MG63 (cell line): Measurements from ENCODE around the gene GINS2. TPM values are rescaled to one million over a fixed set of nuclear protein-coding genes. Genes with fewer than 3 reads are reported as not detected.

Experiments
- DNase-seq: peaks from one replicate; pipeline ENCODE4 v3.0.0-alpha.2; 2020
- H3K27me3 ChIP-seq: fragments of 250-450 bp; sonication (Bioruptor Pico); 2 replicates; pipeline ENCODE4 v1.5.1; 2020; ENCODE audit warnings: mild to moderate bottlenecking, moderate library complexity
- H3K36me3 ChIP-seq: fragments of 250-450 bp; sonication (Bioruptor Pico); 2 replicates; pipeline ENCODE4 v1.5.1; 2020; ENCODE audit warnings: mild to moderate bottlenecking, moderate library complexity
- H3K4me3 ChIP-seq: fragments of 250-450 bp; sonication (Bioruptor Pico); 2 replicates; pipeline ENCODE4 v1.5.1; 2020; ENCODE audit warnings: mild to moderate bottlenecking, moderate library complexity
- H3K9me3 ChIP-seq: fragments of 250-450 bp; sonication (Bioruptor Pico); 2 replicates; pipeline ENCODE4 v1.5.1; 2020; ENCODE audit warnings: mild to moderate bottlenecking, moderate library complexity
- total RNA-seq: library from RNA; depleted of rRNA; stranded (reverse); fragments of >200 nt; shearing (Covaris generic); gene quantifications from 2 replicates; pipeline ENCODE4 v1.2.3, GENCODE V29; 2014; ENCODE audit warnings: low replicate concordance

The GINS2 gene
- total RNA-seq, 1 experiment from 2014 or later: 12.8 TPM

- DNase-seq: no peak
- H3K27me3 ChIP-seq: no peaks in the 10 kb centered on the region
- peaks cover 27% of the 10 kb centered on the region for H3K36me3 ChIP-seq
- H3K4me3 ChIP-seq: no peak overlapping the region
- H3K9me3 ChIP-seq: no peaks in the 10 kb centered on the region
Observed at GRCh38 chr16:85664580-85665372, 24.0 kb downstream of the GINS2 start.

DNA sequence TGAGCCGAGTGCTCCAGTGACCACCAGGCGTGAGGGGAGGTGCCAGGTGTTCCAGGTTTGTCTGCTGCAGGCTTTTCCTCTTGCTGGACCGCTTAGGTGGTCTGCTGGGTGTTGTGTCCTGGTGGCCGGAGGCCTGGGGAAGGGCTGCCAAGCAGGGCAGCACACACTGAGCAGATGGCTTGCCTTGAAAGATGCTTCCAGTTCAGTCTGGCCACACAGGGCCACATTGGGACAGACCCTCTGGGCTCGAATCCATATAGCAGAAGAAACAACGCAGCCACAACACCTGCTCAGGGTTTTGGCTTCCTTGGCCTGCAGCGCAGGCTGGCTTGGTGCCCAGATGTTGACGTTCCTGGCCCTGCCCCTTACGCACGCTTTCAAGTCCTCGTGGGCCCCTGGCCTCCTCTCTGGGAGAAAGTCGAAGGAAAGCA lies 24.8 kb downstream of the GINS2 start:
- DNase-seq: no peak
- H3K27me3 ChIP-seq: no peaks in the 10 kb centered on the region
- H3K4me3 ChIP-seq: no peak overlapping the region
- H3K36me3 ChIP-seq: peaks cover 29% of the 10 kb centered on the region
- no peaks in the 10 kb centered on the region for H3K9me3 ChIP-seq

- H3K36me3 ChIP-seq: peaks cover 27% of the 10 kb centered on the region
- no peak overlapping the region for H3K4me3 ChIP-seq
- H3K9me3 ChIP-seq: no peaks in the 10 kb centered on the region
- no peaks in the 10 kb centered on the region for H3K27me3 ChIP-seq
- DNase-seq: no peak
Observed at GRCh38 chr16:85662976-85663830, 25.6 kb downstream of the GINS2 start.

- Histone ChIP-seq H3K36me3 (peaks cover 27% of the 10 kb centered on the region), H3K9me3 (no peaks in the 10 kb centered on the region), H3K4me3 (no peak overlapping the region), H3K27me3 (no peaks in the 10 kb centered on the region)
- DNase-seq: no peak
Observed at GRCh38 chr16:85662482-85662812, 26.3 kb downstream of the GINS2 start.

GRCh38 chr16:85661740-85662481 lies 26.8 kb downstream of the GINS2 start:
- H3K36me3 ChIP-seq: peaks cover 23% of the 10 kb centered on the region
- no peaks in the 10 kb centered on the region for H3K27me3 ChIP-seq
- no peak overlapping the region for H3K4me3 ChIP-seq

DNA sequence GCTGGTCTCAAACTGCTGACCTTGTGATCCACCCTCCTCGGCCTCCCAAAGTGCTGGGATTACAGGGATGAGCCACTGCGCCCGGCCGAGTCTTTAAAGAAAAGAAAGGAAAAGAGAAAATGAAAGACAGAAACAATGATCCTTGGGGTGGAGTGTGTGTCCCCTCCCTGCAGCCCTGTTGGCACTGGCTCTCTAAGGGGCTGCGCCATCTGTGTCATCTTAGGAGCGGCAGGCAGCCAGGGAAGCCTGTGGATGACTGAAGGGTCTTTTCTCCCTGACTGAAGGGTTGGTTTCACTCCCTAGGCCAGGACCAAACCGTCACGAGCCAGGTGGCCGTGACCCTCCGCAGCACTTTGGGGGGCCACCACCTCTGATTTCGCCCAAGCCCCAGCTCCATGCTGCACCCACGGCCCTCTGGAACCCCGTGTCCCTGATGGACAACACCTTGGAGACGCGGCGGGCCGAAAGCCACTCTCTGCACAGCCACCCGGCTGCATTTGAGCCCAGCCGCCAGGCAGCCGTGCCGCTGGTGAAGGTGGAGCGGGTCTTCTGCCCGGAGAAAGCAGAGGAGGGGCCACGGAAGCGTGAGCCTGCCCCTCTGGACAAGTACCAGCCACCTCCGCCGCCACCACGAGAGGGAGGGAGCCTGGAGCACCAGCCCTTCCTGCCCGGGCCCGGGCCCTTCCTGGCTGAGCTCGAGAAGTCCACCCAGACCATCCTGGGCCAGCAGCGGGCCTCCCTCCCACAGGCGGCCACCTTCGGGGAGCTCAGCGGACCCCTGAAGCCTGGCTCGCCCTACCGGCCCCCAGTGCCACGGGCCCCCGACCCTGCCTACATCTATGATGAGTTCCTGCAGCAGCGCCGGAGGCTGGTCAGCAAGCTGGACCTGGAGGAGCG lies 27.7 kb downstream of the GINS2 start:
- Histone ChIP-seq H3K9me3 (no peaks in the 10 kb centered on the region), H3K36me3 (peaks cover 25% of the 10 kb centered on the region), H3K4me3 (no peak overlapping the region), H3K27me3 (no peaks in the 10 kb centered on the region)
- no peak for DNase-seq

More at GRCh38 chr16:85661740-85662481, 26.8 kb downstream of the GINS2 start:
- H3K9me3 ChIP-seq: no peaks in the 10 kb centered on the region
- no peak for DNase-seq

DNA sequence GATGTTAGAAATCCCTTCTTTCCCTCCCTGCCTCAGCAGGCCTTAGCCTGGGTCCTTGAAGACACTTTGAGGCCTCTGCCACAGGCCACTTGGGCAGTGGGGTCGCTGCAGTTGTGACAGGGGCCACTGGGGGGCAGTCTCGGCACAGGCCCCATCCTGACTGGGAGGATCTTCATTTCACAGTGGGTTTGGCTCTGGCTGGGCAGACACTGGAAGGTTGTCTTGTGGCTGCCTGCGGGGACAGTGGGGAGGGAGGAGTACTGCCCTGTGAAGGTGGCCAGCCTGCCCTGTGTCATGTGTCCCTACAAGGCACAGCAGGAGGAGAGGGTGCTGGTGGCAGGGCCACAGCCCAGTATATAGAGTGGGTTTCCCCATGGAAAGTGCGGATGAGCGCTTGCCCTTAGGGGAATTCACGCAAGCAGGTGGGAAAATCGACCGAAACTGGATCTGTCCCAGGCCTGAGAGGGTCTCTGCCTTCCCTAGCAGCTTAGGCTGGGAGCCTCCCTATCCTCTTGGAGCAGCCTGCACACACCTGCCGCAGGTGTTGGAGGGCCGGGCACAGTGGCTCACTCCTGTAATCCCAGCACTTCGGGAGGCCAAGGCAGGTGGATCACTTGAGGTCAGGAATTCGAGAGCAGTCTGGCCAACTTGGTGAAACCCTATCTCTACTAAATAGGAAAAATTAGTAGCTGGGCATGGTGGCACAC lies 28.8 kb downstream of the GINS2 start:
- peaks cover 29% of the 10 kb centered on the region for H3K36me3 ChIP-seq
- DNase-seq: peak; percentile 30
- no peaks in the 10 kb centered on the region for H3K9me3 ChIP-seq
- no peaks in the 10 kb centered on the region for H3K27me3 ChIP-seq
- no peak overlapping the region for H3K4me3 ChIP-seq

DNA sequence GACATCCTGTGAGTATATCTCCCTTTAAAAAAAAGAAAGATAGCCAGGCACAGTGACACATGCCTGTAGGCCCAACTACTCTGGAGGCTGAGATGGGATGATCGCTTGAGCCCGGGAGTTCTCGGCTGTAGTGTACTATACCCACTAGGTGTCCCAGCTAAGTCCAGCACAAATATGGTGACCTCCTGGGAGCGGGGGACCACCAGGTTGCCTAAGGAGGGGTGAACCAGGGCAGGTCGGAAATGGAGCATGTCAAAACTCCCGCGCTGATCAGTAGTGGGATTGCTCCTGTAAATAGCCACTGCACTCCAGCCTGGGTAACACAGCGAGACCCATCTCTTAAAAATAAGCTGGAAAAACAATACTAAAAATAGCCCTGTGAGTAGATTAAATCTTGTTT lies 29.4 kb downstream of the GINS2 start:
- no peaks in the 10 kb centered on the region for H3K9me3 ChIP-seq
- no peak overlapping the region for H3K4me3 ChIP-seq
- H3K27me3 ChIP-seq: no peaks in the 10 kb centered on the region
- no peak for DNase-seq
- peaks cover 32% of the 10 kb centered on the region for H3K36me3 ChIP-seq

GRCh38 chr16:85658504-85659326 lies 30.0 kb downstream of the GINS2 start:
- H3K4me3 ChIP-seq: no peak overlapping the region
- no peaks in the 10 kb centered on the region for H3K9me3 ChIP-seq
- no peak for DNase-seq
- no peaks in the 10 kb centered on the region for H3K27me3 ChIP-seq
- peaks cover 30% of the 10 kb centered on the region for H3K36me3 ChIP-seq

DNA sequence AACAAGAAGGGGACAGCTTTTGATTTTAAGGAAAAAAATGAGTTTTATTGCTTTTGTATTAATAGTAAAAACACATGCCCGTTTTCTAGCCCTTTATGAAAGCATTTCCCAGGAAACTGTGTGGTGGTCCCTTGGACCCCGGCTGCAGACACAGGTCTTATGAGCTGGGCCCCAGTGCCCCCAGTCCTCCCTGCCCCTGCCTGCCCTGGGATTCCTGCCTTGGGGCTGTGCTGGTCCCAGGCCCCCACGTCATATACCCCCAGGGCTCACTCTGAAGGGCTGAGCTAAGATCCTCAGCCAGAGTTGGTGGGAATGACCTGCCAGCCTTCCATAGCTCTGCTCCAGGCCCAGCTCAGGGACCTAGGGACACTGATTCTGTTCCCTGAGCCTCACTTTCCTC lies 30.8 kb downstream of the GINS2 start:
- H3K9me3 ChIP-seq: no peaks in the 10 kb centered on the region
- DNase-seq: no peak
- no peak overlapping the region for H3K4me3 ChIP-seq
- no peaks in the 10 kb centered on the region for H3K27me3 ChIP-seq
- peaks cover 30% of the 10 kb centered on the region for H3K36me3 ChIP-seq

DNA sequence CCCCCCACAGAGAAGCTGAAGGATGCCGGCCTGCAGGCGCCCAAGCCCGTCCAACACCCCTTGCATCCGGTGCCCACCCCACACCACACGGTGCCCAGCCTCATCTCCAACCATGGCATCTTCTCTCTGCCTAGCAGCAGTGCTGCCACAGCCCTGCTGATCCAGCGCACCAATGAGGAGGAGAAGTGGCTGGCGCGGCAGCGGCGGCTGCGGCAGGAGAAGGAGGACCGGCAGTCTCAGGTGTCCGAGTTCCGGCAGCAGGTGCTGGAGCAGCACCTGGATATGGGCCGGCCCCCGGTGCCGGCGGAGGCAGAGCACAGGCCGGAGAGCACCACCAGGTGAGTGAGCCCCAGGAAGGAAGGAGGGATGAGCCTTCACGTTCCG lies 31.5 kb downstream of the GINS2 start:
- DNase-seq: no peak
- Histone ChIP-seq H3K4me3 (no peak overlapping the region), H3K27me3 (no peaks in the 10 kb centered on the region), H3K36me3 (peaks cover 24% of the 10 kb centered on the region), H3K9me3 (no peaks in the 10 kb centered on the region)

DNA sequence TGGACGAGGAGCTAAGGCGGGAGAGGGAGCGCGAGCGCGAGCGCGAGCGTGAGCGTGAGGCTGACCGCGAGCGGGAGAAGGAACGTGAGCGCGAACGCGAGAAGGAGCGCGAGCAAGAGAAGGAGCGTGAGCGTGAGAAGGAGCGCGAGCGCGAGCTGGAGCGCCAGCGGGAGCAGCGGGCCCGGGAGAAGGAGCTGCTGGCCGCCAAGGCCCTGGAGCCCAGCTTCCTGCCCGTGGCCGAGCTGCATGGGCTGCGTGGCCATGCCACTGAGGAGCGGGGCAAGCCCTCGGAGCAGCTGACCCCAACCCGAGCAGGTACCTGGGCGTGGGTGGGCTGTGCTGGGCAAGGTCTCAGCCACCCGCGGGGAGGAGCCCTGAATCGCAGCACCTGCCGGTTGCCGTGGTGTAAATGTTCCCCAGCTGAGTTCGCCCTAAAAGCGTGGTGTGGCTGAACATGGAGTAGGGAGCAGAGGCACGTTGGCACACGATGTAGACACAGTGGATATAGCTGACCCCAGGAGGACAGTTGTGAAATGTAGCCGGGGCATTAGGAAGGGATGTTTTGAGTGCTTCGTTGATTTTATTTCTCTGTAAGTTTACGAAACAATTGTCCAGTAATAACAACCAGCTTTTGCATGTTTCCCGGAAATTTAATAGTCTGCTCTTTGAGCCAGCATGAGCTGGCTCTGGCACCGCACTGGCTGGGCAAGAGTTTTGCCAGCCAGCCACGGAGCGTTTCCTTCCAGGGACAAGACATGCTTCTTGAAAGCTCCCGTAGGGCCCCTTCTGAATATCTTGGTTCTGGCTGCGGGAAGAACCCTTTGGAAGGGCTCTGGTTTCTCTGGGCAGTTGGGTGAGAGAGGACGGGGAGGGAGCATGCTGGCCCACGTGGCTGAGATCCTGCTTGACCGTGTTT lies 32.1 kb downstream of the GINS2 start:
- H3K4me3 ChIP-seq: no peak overlapping the region
- peak; percentile 55 for DNase-seq

GRCh38 chr16:85655216-85656129 lies 33.3 kb downstream of the GINS2 start:
- H3K36me3 ChIP-seq: peaks cover 22% of the 10 kb centered on the region
- H3K27me3 ChIP-seq: no peaks in the 10 kb centered on the region
- DNase-seq: no peak
- no peaks in the 10 kb centered on the region for H3K9me3 ChIP-seq
- H3K4me3 ChIP-seq: no peak overlapping the region

More for the DNA sequence above, 32.1 kb downstream of the GINS2 start:
- peaks cover 24% of the 10 kb centered on the region for H3K36me3 ChIP-seq
- H3K9me3 ChIP-seq: no peaks in the 10 kb centered on the region
- no peaks in the 10 kb centered on the region for H3K27me3 ChIP-seq
